Neuronal stem cell (in vitro differentiated cells): Measurements from ENCODE around the gene PDCL2.

ENCODE experiments used
- DNase-seq: peaks from one replicate; pipeline ENCODE4 v3.0.0-alpha.2; 2013; ENCODE audit warnings: low spot score
- H2AFZ ChIP-seq: one replicate; pipeline ENCODE4 v1.6.1; 2013; ENCODE audit warnings: mild to moderate bottlenecking, low read length, inconsistent platforms
- H2AK5ac ChIP-seq: 2 replicates; pipeline ENCODE4 v1.6.1; 2013; ENCODE audit warnings: low read depth, mild to moderate bottlenecking, inconsistent platforms, low read length, moderate library complexity, mixed read lengths
- H2BK120ac ChIP-seq: 2 replicates; pipeline ENCODE4 v1.6.1; 2013; ENCODE audit warnings: low read depth, mild to moderate bottlenecking, inconsistent platforms, low read length, moderate library complexity, mixed read lengths
- H2BK12ac ChIP-seq: one replicate; pipeline ENCODE4 v1.6.1; 2013; ENCODE audit warnings: low read length, inconsistent platforms
- H2BK15ac ChIP-seq: 2 replicates; pipeline ENCODE4 v1.6.1; 2013; ENCODE audit warnings: mild to moderate bottlenecking, low read length, inconsistent platforms, mixed read lengths
- H2BK5ac ChIP-seq: one replicate; pipeline ENCODE4 v1.6.1; 2013; ENCODE audit warnings: inconsistent platforms, mild to moderate bottlenecking, low read length, moderate library complexity
- H3K14ac ChIP-seq: one replicate; pipeline ENCODE4 v1.6.1; 2013; ENCODE audit warnings: low read length, inconsistent platforms
- H3K18ac ChIP-seq: 2 replicates; pipeline ENCODE4 v1.6.1; 2013; ENCODE audit warnings: low read length, inconsistent platforms
- H3K23ac ChIP-seq: 2 replicates; pipeline ENCODE4 v1.6.1; 2013; ENCODE audit warnings: low read depth, mild to moderate bottlenecking, mixed read lengths, low read length, inconsistent platforms; ENCODE audit not compliant: poor library complexity
- H3K27ac ChIP-seq: replicated peaks from 3 replicates; pipeline ENCODE4 v1.5.1; 2013; ENCODE audit warnings: low read length, inconsistent platforms
- H3K27me3 ChIP-seq, 3 experiments: 2 replicates each; pipeline ENCODE4 v1.6.1; 2013; ENCODE audit warnings: low read length in 3 of 3, mild to moderate bottlenecking in 2 of 3, inconsistent platforms in 1 of 3, low read depth in 1 of 3, mixed read lengths in 1 of 3, moderate library complexity in 1 of 3; ENCODE audit not compliant: control insufficient read depth in 3 of 3, insufficient read depth in 3 of 3
- H3K36me3 ChIP-seq, 2 donors: replicated peaks in 1 of 2; 2 replicates each; pipeline ENCODE4 v1.6.1; 2013; ENCODE audit warnings: low read length in 2 of 2; ENCODE audit not compliant: control insufficient read depth in 2 of 2, insufficient read depth in 2 of 2
- H3K4ac ChIP-seq: 2 replicates; pipeline ENCODE4 v1.6.1; 2013; ENCODE audit warnings: inconsistent platforms, mild to moderate bottlenecking, low read length, moderate library complexity
- H3K4me1 ChIP-seq, 2 donors: 1 replicate in 1 of 2; 2 replicates in 1 of 2; pipeline ENCODE4 v1.6.1; 2013; ENCODE audit warnings: low read length in 2 of 2, low read depth in 1 of 2; ENCODE audit not compliant: control insufficient read depth in 2 of 2, insufficient read depth in 1 of 2
- H3K4me2 ChIP-seq: one replicate; pipeline ENCODE4 v1.6.1; 2013; ENCODE audit warnings: mild to moderate bottlenecking, low read length, inconsistent platforms; ENCODE audit not compliant: insufficient read depth, poor library complexity, severe bottlenecking
- H3K4me3 ChIP-seq, 2 donors: 2 replicates each; pipeline ENCODE4 v1.5.1; 2013; ENCODE audit warnings: low read length in 2 of 2, mild to moderate bottlenecking in 2 of 2, inconsistent platforms in 1 of 2, moderate library complexity in 1 of 2
- H3K79me1 ChIP-seq: one replicate; pipeline ENCODE4 v1.6.1; 2013; ENCODE audit warnings: low read depth, mild to moderate bottlenecking, inconsistent platforms, low read length, moderate library complexity
- H3K9ac ChIP-seq: one replicate; pipeline ENCODE4 v1.6.1; 2013; ENCODE audit warnings: mild to moderate bottlenecking, low read depth, low read length, inconsistent platforms; ENCODE audit not compliant: poor library complexity
- H3K9me3 ChIP-seq, 2 donors: replicated peaks in 1 of 2; 2 replicates each; pipeline versions ENCODE3 to v1.6.1; 2013; ENCODE audit warnings: low read length in 2 of 2, mild to moderate bottlenecking in 2 of 2, inconsistent platforms in 1 of 2, low read depth in 1 of 2, mixed read lengths in 1 of 2, moderate library complexity in 1 of 2; ENCODE audit not compliant: control insufficient read depth in 2 of 2, insufficient read depth in 1 of 2
- H4K8ac ChIP-seq: one replicate; pipeline ENCODE4 v1.6.1; 2013; ENCODE audit warnings: low read depth, mild to moderate bottlenecking, inconsistent platforms, low read length, moderate library complexity
- H4K91ac ChIP-seq: one replicate; pipeline ENCODE4 v1.6.1; 2013; ENCODE audit warnings: low read length, low read depth, mild to moderate bottlenecking, inconsistent platforms; ENCODE audit not compliant: poor library complexity
- WGBS, 2 donors: extraction: QIAGEN DNeasy Blood & Tissue Kit; methylation state at CpG; one replicate each; pipeline ENCODE4 v1.1.7; 2013; ENCODE audit warnings: missing lambda C conversion rate in 2 of 2, mixed read lengths in 1 of 2; ENCODE audit not compliant: insufficient read length in 2 of 2, insufficient replicate concordance in 1 of 2; ENCODE audit errors: extremely low coverage in 2 of 2; 5-methylcytosine and 5-hydroxymethylcytosine counted together

Gene PDCL2

GRCh38 chr4:55635741-55636655 is 44.0 kb upstream of the PDCL2 start, which contains the start of gene NMU:
Gene NMU (minus strand): TSS chr4:55636298. CDS start chr4:55636192, 106 bp downstream.
- peak; percentile 41 for DNase-seq
- Histone ChIP-seq H2AK5ac (no peak within 1 kb of the TSS), H3K18ac (peak within 1 kb of the TSS; percentile 92), H4K91ac (no peak within 1 kb of the TSS), H2AFZ (peak within 1 kb of the TSS; percentile 81), H3K4me1 (peaks cover 9 to 10% of the 10 kb centered on the region in 2 donors), H3K36me3 (peaks cover 0 to 25% of the 10 kb centered on the region in 2 donors), H3K4ac (no peak within 1 kb of the TSS), H3K27me3 (peaks cover 0 to 13% (median 0%) of the 10 kb centered on the region in 3 experiments), H2BK5ac (peak within 1 kb of the TSS; percentile 10), H3K4me2 (peak within 1 kb of the TSS; percentile 98), H4K8ac (no peak within 1 kb of the TSS), H2BK15ac (peak within 1 kb of the TSS; percentile 26), H3K4me3 (peak within 1 kb of the TSS; percentile 68 to 83), H3K9ac (peak within 1 kb of the TSS; percentile 79), H2BK120ac (peak within 1 kb of the TSS; percentile 6), H3K27ac (no peak within 1 kb of the TSS), H3K9me3 (peaks cover 0 to 9% of the 10 kb centered on the region in 2 donors), H3K23ac (peak within 1 kb of the TSS; percentile 49), H3K79me1 (no peaks in the 10 kb centered on the region), H3K14ac (no peak within 1 kb of the TSS), H2BK12ac (no peak within 1 kb of the TSS)
- no CpG with 5 or more reads among the region's 80 CpGs for WGBS, 2 donors

GRCh38 chr4:55635282-55635681 is 43.2 kb upstream of the PDCL2 start:
- Histone ChIP-seq H3K18ac (no peak overlapping the region), H4K91ac (no peak overlapping the region), H2BK5ac (no peak overlapping the region), H3K14ac (no peak overlapping the region), H3K4me1 (peaks cover 9 to 10% of the 10 kb centered on the region in 2 donors), H2AFZ (peak overlapping the region; percentile 81), H3K4me3 (peak overlapping the region; percentile 68 to 83), H2AK5ac (no peak overlapping the region), H2BK15ac (no peak overlapping the region), H3K27ac (no peak overlapping the region), H3K36me3 (peaks cover 0 to 32% of the 10 kb centered on the region in 2 donors), H2BK120ac (no peak overlapping the region), H3K9ac (no peak overlapping the region), H2BK12ac (no peak overlapping the region), H4K8ac (no peak overlapping the region), H3K9me3 (peaks cover 0 to 13% of the 10 kb centered on the region in 2 donors), H3K79me1 (no peaks in the 10 kb centered on the region), H3K4me2 (peak overlapping the region; percentile 98), H3K27me3 (peaks cover 0 to 13% (median 0%) of the 10 kb centered on the region in 3 experiments), H3K4ac (no peak overlapping the region), H3K23ac (no peak overlapping the region)
- no CpG with 5 or more reads among the region's 11 CpGs for WGBS, 2 donors
- peak; percentile 14 for DNase-seq

GRCh38 chr4:55634417-55635128 is 42.5 kb upstream of the PDCL2 start:
- Histone ChIP-seq H3K4ac (no peak overlapping the region), H3K27me3 (peaks cover 0 to 13% (median 0%) of the 10 kb centered on the region in 3 experiments), H2AK5ac (no peak overlapping the region), H2BK5ac (no peak overlapping the region), H3K9me3 (peaks cover 0 to 16% of the 10 kb centered on the region in 2 donors), H2BK12ac (no peak overlapping the region), H3K4me2 (no peak overlapping the region), H3K4me3 (peak overlapping the region in 1 of 2 donors; percentile 68), H2BK15ac (no peak overlapping the region), H4K91ac (no peak overlapping the region), H4K8ac (no peak overlapping the region), H3K79me1 (no peaks in the 10 kb centered on the region), H3K36me3 (peaks cover 0 to 39% of the 10 kb centered on the region in 2 donors), H2AFZ (peak overlapping the region; percentile 81), H3K27ac (no peak overlapping the region), H3K4me1 (peaks cover 9 to 10% of the 10 kb centered on the region in 2 donors), H2BK120ac (no peak overlapping the region), H3K9ac (no peak overlapping the region), H3K18ac (no peak overlapping the region), H3K14ac (no peak overlapping the region), H3K23ac (no peak overlapping the region)
- DNase-seq = no peak
- no CpG with 5 or more reads among the region's 3 CpGs for WGBS, 2 donors
